Small intestine (tissue), 7 donors: ENCODE measurements around the gene ACKR2. TPM values are rescaled to one million over a fixed set of nuclear protein-coding genes. Genes with fewer than 3 reads are reported as not detected.
"Not testable (repeated sequence)": the region's sequence is repeated elsewhere in the genome, so short reads cannot be mapped to it uniquely, and the experiment has no call there.

Experiments used
- DNase-seq, 2 donors: peaks; one replicate each; pipeline versions ENCODE4 v3.0.0 to v3.0.0-alpha.2; 2013
- FAIRE-seq: peaks from 2 replicates; lab custom pipeline; 2012; peaks lifted over from hg19 to GRCh38; lab: Jason Lieb, UNC
- H3K27ac ChIP-seq, 3 donors: one replicate each; pipeline ENCODE4 v1.5.1; 2013; ENCODE audit warnings: low read length in 2 of 3, mild to moderate bottlenecking in 2 of 3, control low read depth in 1 of 3, inconsistent platforms in 1 of 3, low read depth in 1 of 3, moderate library complexity in 1 of 3
- H3K27me3 ChIP-seq, 3 donors: one replicate each; pipeline ENCODE4 v1.6.1; 2013; ENCODE audit warnings: low read length in 3 of 3, inconsistent platforms in 1 of 3; ENCODE audit not compliant: control insufficient read depth in 3 of 3, insufficient read depth in 3 of 3
- H3K36me3 ChIP-seq, 3 donors: one replicate each; pipeline ENCODE4 v1.6.1; 2013; ENCODE audit warnings: low read length in 3 of 3, inconsistent platforms in 1 of 3, low read depth in 1 of 3, mild to moderate bottlenecking in 1 of 3, moderate library complexity in 1 of 3; ENCODE audit not compliant: control insufficient read depth in 3 of 3, insufficient read depth in 2 of 3
- H3K4me1 ChIP-seq, 3 donors: one replicate each; pipeline ENCODE4 v1.6.1; 2013; ENCODE audit warnings: low read length in 2 of 3, inconsistent platforms in 1 of 3, low read depth in 1 of 3, mild to moderate bottlenecking in 1 of 3, moderate library complexity in 1 of 3; ENCODE audit not compliant: control insufficient read depth in 3 of 3, insufficient read depth in 2 of 3
- H3K4me3 ChIP-seq, 3 donors: one replicate each; pipeline ENCODE4 v1.5.1; 2013; ENCODE audit warnings: low read length in 3 of 3, control low read depth in 1 of 3, inconsistent platforms in 1 of 3, low read depth in 1 of 3, mild to moderate bottlenecking in 1 of 3, moderate library complexity in 1 of 3
- H3K9me3 ChIP-seq, 2 donors: one replicate each; pipeline ENCODE4 v1.6.1; 2013; ENCODE audit warnings: low read depth in 1 of 2, low read length in 1 of 2; ENCODE audit not compliant: control insufficient read depth in 2 of 2, insufficient read depth in 1 of 2
- WGBS, 3 donors: extraction: QIAGEN DNeasy Blood & Tissue Kit; methylation state at CpG; one replicate each; pipeline ENCODE4 v1.1.7; 2013; 5-methylcytosine and 5-hydroxymethylcytosine counted together
- polyA plus RNA-seq, 4 donors: library from polyadenylated mRNA; stranded (reverse) in 3 of 4; unstranded in 1 of 4; fragments of 200-250 nt in 3 of 4; fragments of 120-200 nt in 1 of 4; gene quantifications; one replicate each; pipeline versions ENCODE4 v1.2.1 to v1.2.3, GENCODE V29; 2013
- donor health status: healthy with polysubstance abuse.
- donor health status: control.
- donor health status: control.
- donor health status: Bipolar disorder and iron deficiency.
- donor health status: healthy.

Gene ACKR2
- polyA plus RNA-seq, 4 donors = 0.22 to 2.5 (median 1.3) TPM

DNA sequence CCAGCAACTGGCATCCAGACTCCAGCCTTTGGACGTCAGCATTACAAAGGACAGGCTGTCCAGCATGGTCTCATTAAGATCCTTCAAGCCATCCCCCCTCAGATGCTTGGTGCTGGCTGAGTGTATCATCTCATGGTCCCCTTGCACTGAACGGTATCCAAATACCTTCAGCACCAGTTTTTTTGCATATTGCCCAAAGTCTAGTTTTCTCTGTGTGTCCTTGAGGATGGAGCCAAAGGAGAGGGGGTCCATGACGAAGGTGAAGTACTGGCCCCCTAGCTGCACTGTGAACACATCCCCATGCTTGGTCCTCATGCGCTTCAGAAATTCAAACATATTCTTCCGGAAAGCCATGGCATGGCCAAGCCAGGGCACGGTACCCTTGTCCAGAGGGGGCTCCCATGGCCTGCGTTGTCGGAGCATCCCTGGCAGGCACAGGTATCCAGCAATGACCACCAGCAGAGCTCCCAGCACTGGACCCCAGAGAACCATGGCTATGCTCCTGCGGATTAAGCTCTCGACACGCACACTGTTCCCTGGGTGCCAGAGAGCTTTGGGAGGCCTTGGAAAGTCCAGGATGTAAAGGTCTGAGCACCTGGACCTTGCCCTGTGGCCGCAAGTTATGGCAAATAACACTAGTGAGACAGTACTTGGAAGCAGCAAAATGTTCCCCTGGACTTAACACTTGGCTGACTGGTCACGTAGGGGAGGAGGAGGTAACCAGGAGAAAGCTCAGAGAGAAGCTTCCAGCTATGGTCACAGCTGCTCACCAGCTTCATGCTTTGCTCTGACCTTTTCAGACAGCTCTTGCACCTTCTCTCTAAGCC is 66.3 kb downstream of the ACKR2 start, which contains the start of gene CYP8B1:
TSS of gene CYP8B1 (minus strand) at position 555 of the 827 bp plus-strand sequence. CDS start at position 492, 63 bp downstream.
- H3K4me1 ChIP-seq = peaks cover 0 to 12% (median 0%) of the 10 kb centered on the region in 3 donors
- FAIRE-seq (no peak), DNase-seq (peak in 1 of 2 donors; percentile 33)
- no peak within 1 kb of the TSS for H3K27ac ChIP-seq
- H3K9me3 ChIP-seq = peaks cover 0 to 4% of the 10 kb centered on the region in 2 donors
- H3K4me3 ChIP-seq = no peak within 1 kb of the TSS
- no peaks in the 10 kb centered on the region for H3K27me3 ChIP-seq
- 79 to 84% (median 82%) methylated on average over 13 of the region's 13 CpGs for WGBS, 3 donors
- no peaks in the 10 kb centered on the region for H3K36me3 ChIP-seq

DNA sequence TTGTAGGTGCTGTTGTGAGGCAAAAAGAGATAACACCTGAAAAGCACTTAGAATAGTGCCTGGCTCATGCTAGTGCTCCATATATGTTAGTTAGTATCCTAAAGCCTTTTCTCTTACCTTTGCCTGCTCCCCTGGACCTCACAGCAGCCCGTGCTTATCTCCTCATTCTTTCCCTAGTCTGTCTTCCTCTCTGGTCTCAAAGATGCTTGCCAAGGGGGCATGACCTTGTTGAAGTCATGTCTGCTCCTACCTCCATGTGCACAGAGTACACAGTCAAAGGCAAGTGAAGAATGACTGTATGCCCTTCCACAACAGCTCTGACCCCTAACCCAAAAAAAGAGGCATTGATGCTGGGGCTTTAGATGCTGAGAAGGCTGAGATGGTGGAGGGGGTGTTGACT is 67.2 kb downstream of the ACKR2 start:
- DNase-seq (no peak), FAIRE-seq (no peak)
- WGBS, 3 donors = 29 to 61% (median 40%) methylated on average over 1 of the region's 1 CpG
- H3K27ac ChIP-seq = no peak overlapping the region
- H3K36me3 ChIP-seq = no peaks in the 10 kb centered on the region
- no peak overlapping the region for H3K4me3 ChIP-seq
- H3K27me3 ChIP-seq = no peaks in the 10 kb centered on the region
- H3K4me1 ChIP-seq = peaks cover 0 to 16% (median 0%) of the 10 kb centered on the region in 3 donors
- peaks cover 0 to 4% of the 10 kb centered on the region in 2 donors for H3K9me3 ChIP-seq

DNA sequence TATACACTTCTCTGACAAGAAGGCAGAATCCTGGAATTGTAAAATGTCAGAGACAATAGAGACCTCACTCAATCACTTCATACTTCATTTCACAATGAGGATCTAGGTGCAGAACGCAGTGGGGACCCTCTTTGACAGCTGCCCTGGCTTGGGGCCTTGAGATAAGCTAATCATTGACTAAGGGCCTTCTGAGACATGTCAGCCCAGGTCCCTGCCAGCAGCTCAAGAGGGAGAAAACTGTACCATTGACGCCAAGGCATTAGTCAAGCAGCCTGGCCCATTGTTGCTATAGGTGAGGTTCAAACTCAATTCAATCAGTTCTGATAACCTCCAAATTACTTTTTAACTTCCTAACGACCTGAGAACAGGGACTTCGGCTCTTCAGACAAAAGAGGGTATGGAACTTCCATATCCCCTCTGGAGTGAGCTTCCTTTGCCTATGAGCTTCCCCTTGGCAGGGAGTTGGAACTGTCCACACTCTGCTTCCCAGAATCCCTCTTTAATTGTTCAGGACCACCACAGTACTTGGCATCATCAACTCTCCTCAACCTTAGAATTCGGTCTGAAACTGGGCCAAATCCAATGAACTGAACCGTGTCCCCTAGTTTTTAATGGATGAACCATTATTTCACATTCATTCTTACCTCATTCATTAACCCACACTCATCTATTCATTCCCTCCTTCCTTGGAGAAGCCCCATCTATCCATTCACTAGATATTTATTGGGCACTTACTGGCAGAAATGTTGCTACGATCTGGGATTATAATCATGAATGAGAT is 67.9 kb downstream of the ACKR2 start:
- peaks cover 0 to 16% (median 0%) of the 10 kb centered on the region in 3 donors for H3K4me1 ChIP-seq
- WGBS, 3 donors = 50 to 67% (median 61%) methylated on average over 7 of the region's 7 CpGs
- no peak for DNase-seq
- no peaks in the 10 kb centered on the region for H3K27me3 ChIP-seq
- FAIRE-seq = no peak
- peaks cover 0 to 4% of the 10 kb centered on the region in 2 donors for H3K9me3 ChIP-seq
- no peak overlapping the region for H3K4me3 ChIP-seq
- H3K36me3 ChIP-seq = no peaks in the 10 kb centered on the region
- no peak overlapping the region for H3K27ac ChIP-seq

DNA sequence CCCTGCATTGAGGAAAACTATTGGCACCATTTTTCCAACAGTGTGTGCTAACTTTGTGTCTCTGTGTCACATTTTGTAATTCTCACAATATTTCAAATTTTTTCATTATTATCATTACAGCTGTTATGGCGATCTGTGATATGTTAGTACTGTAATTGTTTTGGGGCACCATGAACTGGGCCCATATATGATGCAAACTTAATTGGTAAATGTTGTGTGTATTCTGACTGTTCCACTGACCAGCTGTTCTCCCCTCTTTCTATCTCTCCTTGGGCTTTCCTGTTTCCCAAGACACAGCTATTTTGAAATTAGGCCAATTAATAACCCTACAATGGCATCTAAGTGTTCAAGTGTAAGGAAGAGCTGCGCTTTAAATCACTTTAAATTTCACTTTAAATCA is 68.6 kb downstream of the ACKR2 start:
- WGBS, 3 donors = 86 to 87% (median 86%) methylated on average over 2 of the region's 2 CpGs
- peaks cover 0 to 4% of the 10 kb centered on the region in 2 donors for H3K9me3 ChIP-seq
- H3K27me3 ChIP-seq = no peaks in the 10 kb centered on the region
- no peak for DNase-seq
- no peak for FAIRE-seq
- no peaks in the 10 kb centered on the region for H3K36me3 ChIP-seq
- no peak overlapping the region for H3K4me3 ChIP-seq
- H3K27ac ChIP-seq = no peak overlapping the region
- peaks cover 0 to 16% (median 0%) of the 10 kb centered on the region in 3 donors for H3K4me1 ChIP-seq

DNA sequence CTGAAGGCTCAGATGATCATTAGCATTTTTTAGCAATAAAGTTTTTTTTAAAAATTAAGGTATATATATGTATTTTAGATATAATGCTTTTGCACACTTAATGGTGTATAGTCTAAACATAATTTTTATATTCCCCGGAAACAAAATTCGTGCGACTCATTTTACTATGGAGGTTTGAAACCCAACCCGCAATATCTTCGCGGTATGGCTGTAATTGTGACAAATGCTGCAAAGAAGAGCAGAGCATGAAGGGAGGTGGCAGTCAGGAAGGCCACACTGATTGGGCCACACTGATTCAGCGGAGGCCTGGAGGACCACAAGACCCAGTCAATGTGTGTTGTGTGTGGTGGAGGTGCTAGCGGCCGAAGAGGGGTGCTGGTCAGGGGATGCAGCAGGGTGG is 70.9 kb downstream of the ACKR2 start:
- WGBS, 3 donors = 85 to 92% (median 90%) methylated on average over 9 of the region's 9 CpGs
- DNase-seq = no peak
- no peak for FAIRE-seq
- Histone ChIP-seq H3K4me1 (peaks cover 0 to 16% (median 0%) of the 10 kb centered on the region in 3 donors), H3K36me3 (no peaks in the 10 kb centered on the region), H3K27me3 (no peaks in the 10 kb centered on the region), H3K9me3 (no peaks in the 10 kb centered on the region), H3K27ac (no peak overlapping the region), H3K4me3 (peak overlapping the region in 1 of 3 donors; percentile 66)

DNA sequence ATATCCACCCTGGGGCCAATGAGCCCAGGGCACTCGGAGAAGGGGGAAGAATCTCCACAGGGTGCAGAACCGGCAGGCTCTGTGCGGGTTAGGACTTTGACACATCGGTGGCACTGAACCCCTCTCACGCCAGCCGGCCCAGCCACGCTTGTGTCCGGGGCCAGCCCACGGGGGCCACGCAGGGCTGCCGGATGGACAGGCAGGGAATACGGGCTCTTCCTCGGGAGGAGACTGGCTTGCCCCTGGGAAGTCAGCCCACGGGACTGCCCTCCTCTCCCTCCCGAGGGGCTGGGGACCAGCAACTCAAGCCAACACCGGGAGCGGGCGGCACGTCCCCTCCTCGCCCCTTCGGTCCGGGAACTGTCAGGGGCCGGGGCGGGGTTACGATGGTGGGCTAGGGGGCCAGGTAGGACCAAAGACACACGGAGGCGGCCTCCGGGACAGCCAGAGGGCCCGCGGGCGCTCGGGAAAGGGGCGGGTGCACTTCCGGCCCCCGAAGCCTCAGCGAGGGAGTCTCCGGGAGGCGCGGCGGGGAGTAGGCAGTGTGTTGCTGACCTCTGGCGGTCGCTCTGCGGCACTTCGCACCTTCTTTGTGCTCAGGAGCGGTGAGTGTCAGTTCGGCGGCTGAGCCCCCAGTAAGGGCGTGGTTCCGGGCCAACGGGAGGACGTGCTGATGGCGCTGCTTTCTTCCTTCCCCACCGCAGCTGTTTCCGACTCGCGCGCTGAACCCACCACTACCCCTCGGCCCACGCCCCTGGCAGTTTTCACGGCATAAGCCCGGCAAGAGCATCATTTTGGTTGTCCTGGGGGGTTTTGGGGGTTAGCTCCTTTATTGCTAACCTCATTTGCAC is 71.6 kb downstream of the ACKR2 start:
- WGBS, 3 donors = 2 to 3% (median 2%) methylated on average over 47 to 61 of the region's 61 CpGs
- Histone ChIP-seq H3K36me3 (no peaks in the 10 kb centered on the region), H3K9me3 (no peaks in the 10 kb centered on the region), H3K4me1 (peaks cover 0 to 16% (median 0%) of the 10 kb centered on the region in 3 donors), H3K27ac (peak overlapping the region in 2 of 3 donors; percentile 2 to 62), H3K27me3 (no peaks in the 10 kb centered on the region), H3K4me3 (peak overlapping the region; percentile 31 to 66 (median 60))
- DNase-seq (peak; percentile 86 to 92), FAIRE-seq (no peak)

DNA sequence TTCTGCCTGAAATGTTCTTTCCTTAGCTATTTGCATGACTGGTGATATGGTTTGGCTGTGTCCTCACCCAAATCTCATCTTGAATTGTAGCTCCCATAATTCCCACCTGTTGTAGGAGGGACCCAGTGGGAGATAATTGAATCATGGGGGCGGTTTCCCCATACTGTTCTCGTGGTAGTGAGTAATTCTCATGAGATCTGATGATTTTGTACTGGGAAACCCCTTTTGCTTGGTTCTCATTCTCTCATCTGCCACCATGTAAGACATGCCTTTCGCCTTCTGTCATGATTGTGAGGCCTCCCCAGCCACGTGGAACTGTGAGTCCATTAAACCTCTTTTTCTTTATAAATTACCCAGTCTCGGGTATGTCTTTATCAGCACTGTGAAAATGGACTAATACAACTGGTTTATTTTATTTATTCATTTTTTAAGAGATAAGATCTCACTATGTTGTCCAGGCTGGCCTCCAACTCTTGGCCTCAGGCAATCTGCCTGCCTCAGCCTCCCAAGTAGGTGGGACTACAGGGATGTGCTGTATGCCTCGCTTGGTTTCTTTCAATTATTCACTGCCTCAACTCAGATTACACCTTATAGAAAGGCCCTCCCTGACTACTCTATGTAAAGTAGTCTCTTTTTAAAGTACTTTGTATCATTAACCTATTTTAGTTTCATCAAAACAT is 74.1 kb downstream of the ACKR2 start:
- not testable (repeated sequence) for FAIRE-seq, DNase-seq, H3K27ac ChIP-seq, H3K36me3 ChIP-seq, H3K9me3 ChIP-seq, H3K4me3 ChIP-seq, H3K27me3 ChIP-seq
- H3K4me1 ChIP-seq = peaks cover 0 to 18% (median 0%) of the 10 kb centered on the region in 3 donors
- WGBS, 3 donors = 65 to 75% (median 68%) methylated on average over 6 of the region's 6 CpGs
